GM12878 (cell line): Measurements from ENCODE around the gene GZMA. TPM values are rescaled to one million over a fixed set of nuclear protein-coding genes. Genes with fewer than 3 reads are reported as not detected.

Source experiments
- ATAC-seq: fragments of 200-7000 bp; cut with Tn5 transposase; 3 replicates; pipeline ENCODE4 v1.9.1; 2020; ENCODE audit warnings: mild to moderate bottlenecking, moderate library complexity
- BruUV-seq: library from RNA; stranded (reverse); fragments of 400-500 nt; replicated peaks from 2 replicates; lab custom pipeline; 2021; lab: Mats Ljungman, UMichigan
- CTCF ChIA-PET: fragments of 300-600 bp; sonication (Branson Sonifier 250); formaldehyde crosslinking; extraction: SDS; loops from one replicate; lab custom pipeline; 2021; ENCODE audit warnings: inconsistent platforms; lab: Yijun Ruan, JAX
- POLR2A ChIA-PET: fragments of 350-600 bp; formaldehyde crosslinking; extraction: SDS; loops from one replicate; lab custom pipeline; 2021; ENCODE audit warnings: inconsistent platforms; lab: Charles Lee
- RAD21 ChIA-PET: fragments of 300-600 bp; sonication (Branson Sonifier 250); formaldehyde crosslinking; loops from one replicate; lab custom pipeline; 2023; ENCODE audit warnings: antibody characterized with exemption; ENCODE audit not compliant: unreplicated experiment; lab: Charles Lee
- SMC1A ChIA-PET: fragments of 300-600 bp; sonication (Branson Sonifier 250); formaldehyde crosslinking; loops from one replicate; lab custom pipeline; 2023; ENCODE audit not compliant: unreplicated experiment, uncharacterized antibody; lab: Charles Lee
- DNase-seq: peaks from one replicate; pipeline ENCODE4 v3.0.0-alpha.2; 2011; ENCODE audit warnings: low read depth, low spot score
- FAIRE-seq: peaks from 3 replicates; lab custom pipeline; 2011; peaks lifted over from hg19 to GRCh38; lab: Jason Lieb, UNC
- H2AFZ ChIP-seq: 2 replicates; pipeline ENCODE4 v1.6.0; 2011; ENCODE audit warnings: low read depth, low read length, control low read depth; ENCODE audit not compliant: control insufficient read depth
- H3K27ac ChIP-seq: 2 replicates; pipeline ENCODE4 v1.5.1; 2011; ENCODE audit warnings: control low read depth; ENCODE audit not compliant: control insufficient read depth, insufficient read depth
- H3K27me3 ChIP-seq, 2 experiments: replicated peaks in 1 of 2; 2 replicates each; pipeline versions ENCODE4 v1.6.0 to v1.6.1; 2011; ENCODE audit warnings: low read length in 1 of 2; ENCODE audit not compliant: control insufficient read depth in 2 of 2, insufficient read depth in 2 of 2
- H3K36me3 ChIP-seq, 2 experiments: 2 replicates each; pipeline ENCODE4 v1.5.1; 2011; ENCODE audit warnings: low read length in 1 of 2; ENCODE audit not compliant: control insufficient read depth in 2 of 2, insufficient read depth in 2 of 2
- H3K4me1 ChIP-seq: 2 replicates; pipeline ENCODE4 v1.6.1; 2011; ENCODE audit warnings: mild to moderate bottlenecking, low read length, moderate library complexity, mixed read lengths; ENCODE audit not compliant: control insufficient read depth, insufficient read depth
- H3K4me2 ChIP-seq: 2 replicates; pipeline ENCODE4 v1.6.0; 2011; ENCODE audit warnings: control low read depth; ENCODE audit not compliant: control insufficient read depth, insufficient read depth
- H3K4me3 ChIP-seq: fragments of 200-600 bp; sonication (generic); 2 replicates; pipeline ENCODE4 v1.5.1; 2016
- H3K79me2 ChIP-seq: 2 replicates; pipeline ENCODE4 v1.6.0; 2011; ENCODE audit warnings: low read length; ENCODE audit not compliant: control insufficient read depth, insufficient read depth
- H3K9ac ChIP-seq: 2 replicates; pipeline ENCODE4 v1.8.0; 2011; ENCODE audit warnings: low read length, control low read depth, mixed read lengths; ENCODE audit not compliant: control insufficient read depth, insufficient read depth
- H3K9me3 ChIP-seq: replicated peaks from 3 replicates; pipeline ENCODE4 v1.5.1; 2011; ENCODE audit warnings: mild to moderate bottlenecking, low read length; ENCODE audit not compliant: control insufficient read depth, insufficient read depth
- H4K20me1 ChIP-seq: 2 replicates; pipeline ENCODE4 v1.6.0; 2011; ENCODE audit not compliant: control insufficient read depth, insufficient read depth
- ATF7 ChIP-seq: fragments of 450-650 bp; IDR thresholded peaks from 2 replicates; pipeline ENCODE4 v1.6.1; 2016; ENCODE audit warnings: low read depth, mild to moderate bottlenecking
- BACH1 ChIP-seq: fragments of 450-650 bp; IDR thresholded peaks from 2 replicates; pipeline ENCODE4 v1.6.1; 2017; ENCODE audit warnings: mild to moderate bottlenecking, borderline replicate concordance
- BCL11A ChIP-seq: IDR thresholded peaks from 2 replicates; pipeline ENCODE4 v1.6.1; 2011; ENCODE audit warnings: low read depth, low read length
- CHD2 ChIP-seq: IDR thresholded peaks from 2 replicates; pipeline ENCODE4 v1.6.1; 2011; ENCODE audit warnings: low read depth, low read length, improper control_type of control experiment, borderline replicate concordance
- EZH2 ChIP-seq: IDR thresholded peaks from 2 replicates; pipeline ENCODE4 v1.6.1; 2012; ENCODE audit warnings: low read depth, mild to moderate bottlenecking, control low read depth, inconsistent platforms, low read length, borderline replicate concordance; ENCODE audit not compliant: control insufficient read depth
- FOS ChIP-seq: IDR thresholded peaks from 3 replicates; pipeline ENCODE4 v1.6.1; 2011; ENCODE audit warnings: borderline replicate concordance; ENCODE audit not compliant: insufficient read length; ENCODE audit errors: extremely low read depth
- GABPA ChIP-seq: IDR thresholded peaks from 2 replicates; pipeline ENCODE4 v1.6.1; 2014; ENCODE audit warnings: antibody characterized with exemption, low read depth, mild to moderate bottlenecking, inconsistent platforms
- GATAD2B ChIP-seq: fragments of 450-650 bp; conservative IDR thresholded peaks from 2 replicates; pipeline ENCODE4 v1.6.1; 2017; ENCODE audit warnings: low read depth, mild to moderate bottlenecking, moderate library complexity
- KAT2A ChIP-seq: conservative IDR thresholded peaks from 2 replicates; pipeline ENCODE4 v1.6.1; 2011; ENCODE audit warnings: low read depth, low read length; ENCODE audit not compliant: control insufficient read depth
- MXI1 ChIP-seq: fragments of 150-350 bp; IDR thresholded peaks from 2 replicates; pipeline ENCODE4 v1.6.1; 2011; ENCODE audit warnings: low read depth, mild to moderate bottlenecking, inconsistent platforms, low read length, improper control_type of control experiment
- NFIC ChIP-seq: IDR thresholded peaks from 2 replicates; pipeline ENCODE4 v1.6.1; 2012; ENCODE audit warnings: low read depth, mild to moderate bottlenecking, inconsistent platforms, low read length, moderate library complexity
- RAD21 ChIP-seq: IDR thresholded peaks from 2 replicates; pipeline ENCODE4 v1.6.1; 2011; ENCODE audit warnings: mild to moderate bottlenecking, low read depth, low read length, moderate library complexity; ENCODE audit not compliant: insufficient read depth
- TAF1 ChIP-seq: IDR thresholded peaks from 2 replicates; pipeline ENCODE4 v1.6.1; 2011; ENCODE audit warnings: mild to moderate bottlenecking, low read depth, low read length, borderline replicate concordance
- TBL1XR1 ChIP-seq: IDR thresholded peaks from 2 replicates; pipeline ENCODE4 v1.6.1; 2012; ENCODE audit warnings: low read depth, low read length, improper control_type of control experiment
- ZBED1 ChIP-seq: IDR thresholded peaks from 2 replicates; pipeline ENCODE4 v1.6.1; 2016; ENCODE audit warnings: borderline replicate concordance
- WGBS: methylation state at CpG from one replicate; pipeline ENCODE4 v1.1.6; 2016; ENCODE audit warnings: low lambda C conversion rate; ENCODE audit not compliant: insufficient replicate concordance, insufficient coverage; ENCODE audit errors: missing lambda C conversion rate; 5-methylcytosine and 5-hydroxymethylcytosine counted together
- in situ Hi-C: fragments of 300-500 bp; cut with MboI; formaldehyde crosslinking; loops from 9 replicates; pipeline ENCODE4 v1.14.3; 2018; ENCODE audit warnings: mixed read lengths
- intact Hi-C: fragments of 100-400 bp; cut with micrococcal nuclease; formaldehyde crosslinking; loops from one replicate; pipeline ENCODE4 v1.14.2; 2022; ENCODE audit not compliant: unreplicated experiment
- polyA plus RNA-seq, 11 experiments: library from polyadenylated mRNA; depleted of rRNA in 4 of 11; unstranded in 6 of 11; stranded (reverse) in 5 of 11; fragments of >200 nt; fragmentation: Nextera tagmentation in 4 of 11; fragmentation: Illumina TruSeq in 1 of 11; extraction: Ambion mirVana in 4 of 11; extraction: Trizol in 1 of 11; gene quantifications; 1 replicate in 1 of 11; 2 replicates in 10 of 11; pipeline versions ENCODE4 v1.2.1 to v1.2.3, GENCODE V29; 2011 to 2016; ENCODE audit warnings: inconsistent platforms in 2 of 11, missing spikeins in 2 of 11, low read depth in 1 of 11
- total RNA-seq, 4 experiments: library from RNA; depleted of rRNA in 3 of 4; stranded (reverse); fragments of >200 nt in 3 of 4; fragmentation: Illumina TruSeq in 1 of 4; extraction: Trizol in 1 of 4; gene quantifications; 2 replicates each; pipeline versions ENCODE4 v1.2.1 to v1.2.3, GENCODE V29; 2013 to 2021
- TF ChIP-seq, protein P1 (sequence below): IDR thresholded peaks from 2 replicates; pipeline ENCODE4 v1.6.1; 2012; ENCODE audit warnings: low read depth, low read length, improper control_type of control experiment
- TF ChIP-seq, protein P2 (sequence below): IDR thresholded peaks from 2 replicates; pipeline ENCODE4 v1.6.1; 2011; ENCODE audit warnings: mild to moderate bottlenecking, low read depth, low read length, moderate library complexity; ENCODE audit not compliant: insufficient replicate concordance

GZMA gene
- total and polyA plus RNA-seq, 10 of the 15 experiments (the other 5 are each of a cell fraction or from before 2014, with no cell fraction given) = 0.18 TPM; not detected in 9

DNA sequence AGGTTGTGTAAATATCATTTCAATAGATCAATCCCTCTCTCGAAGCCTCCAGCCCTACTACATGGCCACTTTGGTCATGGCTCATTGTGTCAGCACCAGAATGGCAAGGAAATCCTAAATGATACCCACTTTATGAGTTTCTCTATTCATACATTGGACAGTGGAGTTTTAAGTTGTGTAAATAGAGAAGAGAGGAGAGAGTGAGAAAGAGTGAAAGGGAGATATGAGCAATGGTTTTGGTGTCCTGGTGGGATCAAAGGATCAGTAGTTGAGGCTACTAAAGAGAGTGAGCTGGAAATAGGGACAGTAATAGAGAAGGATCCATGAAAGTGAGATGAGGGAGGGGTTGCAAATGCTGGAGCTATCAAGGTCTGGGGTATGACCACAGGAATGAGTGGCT lies 31.5 kb upstream of the GZMA start:
- ChIA-PET CTCF (interaction anchor here (1.2 kb wide), 1 partner anchor 33 kb away, joined by 3 read pairs; no protein-coding TSS in a partner anchor), RAD21 (no interaction called here), SMC1A (no interaction called here), POLR2A (no interaction called here)
- Histone ChIP-seq H2AFZ (no peak overlapping the region), H4K20me1 (no peaks in the 10 kb centered on the region), H3K9me3 (no peaks in the 10 kb centered on the region), H3K79me2 (no peaks in the 10 kb centered on the region), H3K4me1 (no peaks in the 10 kb centered on the region), H3K4me3 (no peak overlapping the region), H3K9ac (no peak overlapping the region), H3K27me3 (no peaks in the 10 kb centered on the region), H3K4me2 (no peak overlapping the region), H3K27ac (no peak overlapping the region), H3K36me3 (no peaks in the 10 kb centered on the region)
- FAIRE-seq (no peak), DNase-seq (no peak), ATAC-seq (no peak)
- TF ChIP-seq TBL1XR1 = no peak
- TF ChIP-seq ZBED1 = no peak
- no peak for TF ChIP-seq NFIC
- no peak for TF ChIP-seq ATF7
- no peak for TF ChIP-seq EZH2
- TF ChIP-seq, protein P1, sequence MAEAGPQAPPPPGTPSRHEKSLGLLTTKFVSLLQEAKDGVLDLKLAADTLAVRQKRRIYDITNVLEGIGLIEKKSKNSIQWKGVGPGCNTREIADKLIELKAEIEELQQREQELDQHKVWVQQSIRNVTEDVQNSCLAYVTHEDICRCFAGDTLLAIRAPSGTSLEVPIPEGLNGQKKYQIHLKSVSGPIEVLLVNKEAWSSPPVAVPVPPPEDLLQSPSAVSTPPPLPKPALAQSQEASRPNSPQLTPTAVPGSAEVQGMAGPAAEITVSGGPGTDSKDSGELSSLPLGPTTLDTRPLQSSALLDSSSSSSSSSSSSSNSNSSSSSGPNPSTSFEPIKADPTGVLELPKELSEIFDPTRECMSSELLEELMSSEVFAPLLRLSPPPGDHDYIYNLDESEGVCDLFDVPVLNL = no peak
- TF ChIP-seq BACH1 = no peak
- TF ChIP-seq RAD21 = no peak
- TF ChIP-seq FOS = no peak
- no peak for TF ChIP-seq GATAD2B
- TF ChIP-seq BCL11A = no peak
- no peak for TF ChIP-seq TAF1
- no peak for TF ChIP-seq MXI1
- TF ChIP-seq KAT2A = no peak
- TF ChIP-seq GABPA = no peak
- TF ChIP-seq, protein P2, sequence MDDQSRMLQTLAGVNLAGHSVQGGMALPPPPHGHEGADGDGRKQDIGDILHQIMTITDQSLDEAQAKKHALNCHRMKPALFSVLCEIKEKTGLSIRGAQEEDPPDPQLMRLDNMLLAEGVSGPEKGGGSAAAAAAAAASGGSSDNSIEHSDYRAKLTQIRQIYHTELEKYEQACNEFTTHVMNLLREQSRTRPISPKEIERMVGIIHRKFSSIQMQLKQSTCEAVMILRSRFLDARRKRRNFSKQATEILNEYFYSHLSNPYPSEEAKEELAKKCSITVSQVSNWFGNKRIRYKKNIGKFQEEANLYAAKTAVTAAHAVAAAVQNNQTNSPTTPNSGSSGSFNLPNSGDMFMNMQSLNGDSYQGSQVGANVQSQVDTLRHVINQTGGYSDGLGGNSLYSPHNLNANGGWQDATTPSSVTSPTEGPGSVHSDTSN = no peak
- no peak for TF ChIP-seq CHD2
- no TSS peak for BruUV-seq
- 0% methylated on average over 1 of the region's 1 CpG for WGBS
- in situ Hi-C loops (no loop called here), intact Hi-C loops (no loop called here)
